Measurements from ENCODE around the gene SH3BP2.
A peak's percentile ranks its signal among the peaks of the same experiment; 100 is the strongest.

The SH3BP2 gene

GRCh38 chr4:2790583-2791517 lies 2.0 kb upstream of the SH3BP2 start:
- DNase-seq (ENCODE audit: low read depth in 2 of 2), result no peak

- no peak for DNase-seq (ENCODE audit: low read depth in 2 of 2)
These were observed 1.1 kb upstream of the SH3BP2 start for GRCh38 chr4:2791518-2792395.

- no peak for DNase-seq (ENCODE audit: low read depth in 2 of 2)
These were observed 532 bp upstream of the SH3BP2 start for GRCh38 chr4:2792396-2792710.

GRCh38 chr4:2793586-2794485 lies 951 bp downstream of the SH3BP2 start:
- peak; percentile 52 to 57 for DNase-seq (ENCODE audit: low read depth in 2 of 2)

- DNase-seq (ENCODE audit: low read depth in 2 of 2), result no peak
These were observed 1.8 kb downstream of the SH3BP2 start for GRCh38 chr4:2794486-2795299.

GRCh38 chr4:2795300-2795892 lies 2.5 kb downstream of the SH3BP2 start:
- DNase-seq (ENCODE audit: low read depth in 2 of 2), result no peak

GRCh38 chr4:2795893-2796848 lies 3.3 kb downstream of the SH3BP2 start:
- DNase-seq (ENCODE audit: low read depth in 2 of 2), result no peak

GRCh38 chr4:2796849-2797544 lies 4.1 kb downstream of the SH3BP2 start:
- no peak for DNase-seq (ENCODE audit: low read depth in 2 of 2)

- DNase-seq (ENCODE audit: low read depth in 2 of 2), result peak in 1 of 2 donors; percentile 38
These were observed 4.8 kb downstream of the SH3BP2 start for GRCh38 chr4:2797545-2798305.

- DNase-seq (ENCODE audit: low read depth in 2 of 2), result no peak
These were observed 5.7 kb downstream of the SH3BP2 start for GRCh38 chr4:2798399-2799223.

- DNase-seq (ENCODE audit: low read depth in 2 of 2), result no peak
These were observed 6.5 kb downstream of the SH3BP2 start for GRCh38 chr4:2799224-2799911.

- no peak for DNase-seq (ENCODE audit: low read depth in 2 of 2)
These were observed 7.2 kb downstream of the SH3BP2 start for GRCh38 chr4:2799971-2800690.

GRCh38 chr4:2800691-2801596 lies 8.1 kb downstream of the SH3BP2 start:
- no peak for DNase-seq (ENCODE audit: low read depth in 2 of 2)

- DNase-seq (ENCODE audit: low read depth in 2 of 2), result no peak
These were observed 10.0 kb downstream of the SH3BP2 start for GRCh38 chr4:2802618-2803531.
